Activated naive CD4-positive, alpha-beta T cell treated with anti-CD3 and anti-CD28 coated beads, Interleukin-2, amount 50 U/mL, for 72 hours (primary cell): ENCODE data around the gene ZSCAN10. TPM values are rescaled to one million over a fixed set of nuclear protein-coding genes. Genes with fewer than 3 reads are reported as not detected.
"Not testable (repeated sequence)": the region's sequence is repeated elsewhere in the genome, so short reads cannot be mapped to it uniquely, and the experiment has no call there.

ENCODE experiments used
- ATAC-seq, 2 donors: fragments of 150-1000 bp; cut with Tn5 transposase; 2 replicates each; pipeline ENCODE4 v1.10.0; 2021; ENCODE audit warnings: mild to moderate bottlenecking in 2 of 2, moderate library complexity in 2 of 2
- DNase-seq, 2 donors: peaks; one replicate each; pipeline ENCODE4 v3.0.0; 2021 to 2022; ENCODE audit warnings: low spot score in 2 of 2
- H3K27ac Mint-ChIP-seq, 2 donors: one replicate each; pipeline ENCODE4 v1.8.0; 2022; ENCODE audit warnings: mild to moderate bottlenecking in 2 of 2, mixed read lengths in 2 of 2
- H3K36me3 Mint-ChIP-seq, 2 donors: one replicate each; pipeline ENCODE4 v1.8.0; 2022; ENCODE audit warnings: mixed read lengths in 2 of 2
- H3K9me3 Mint-ChIP-seq, 2 donors: one replicate each; pipeline ENCODE4 v1.8.0; 2022; ENCODE audit warnings: mixed read lengths in 2 of 2
- total RNA-seq, 2 donors: library from RNA; stranded (reverse); gene quantifications; one replicate each; pipeline ENCODE4 v1.2.3, GENCODE V29; 2022

Gene ZSCAN10
- total RNA-seq, 2 donors from 2014 or later: 0.14 to 0.68 TPM

- DNase-seq: peak in 1 of 2 donors; percentile 57
- peak; percentile 54 to 84 for ATAC-seq
- Mint-ChIP-seq H3K27ac (no peak overlapping the region), H3K9me3 (no peaks in the 10 kb centered on the region), H3K36me3 (no peaks in the 10 kb centered on the region)
Observed at GRCh38 chr16:3095869-3096268, 3.2 kb downstream of the ZSCAN10 start.

DNA sequence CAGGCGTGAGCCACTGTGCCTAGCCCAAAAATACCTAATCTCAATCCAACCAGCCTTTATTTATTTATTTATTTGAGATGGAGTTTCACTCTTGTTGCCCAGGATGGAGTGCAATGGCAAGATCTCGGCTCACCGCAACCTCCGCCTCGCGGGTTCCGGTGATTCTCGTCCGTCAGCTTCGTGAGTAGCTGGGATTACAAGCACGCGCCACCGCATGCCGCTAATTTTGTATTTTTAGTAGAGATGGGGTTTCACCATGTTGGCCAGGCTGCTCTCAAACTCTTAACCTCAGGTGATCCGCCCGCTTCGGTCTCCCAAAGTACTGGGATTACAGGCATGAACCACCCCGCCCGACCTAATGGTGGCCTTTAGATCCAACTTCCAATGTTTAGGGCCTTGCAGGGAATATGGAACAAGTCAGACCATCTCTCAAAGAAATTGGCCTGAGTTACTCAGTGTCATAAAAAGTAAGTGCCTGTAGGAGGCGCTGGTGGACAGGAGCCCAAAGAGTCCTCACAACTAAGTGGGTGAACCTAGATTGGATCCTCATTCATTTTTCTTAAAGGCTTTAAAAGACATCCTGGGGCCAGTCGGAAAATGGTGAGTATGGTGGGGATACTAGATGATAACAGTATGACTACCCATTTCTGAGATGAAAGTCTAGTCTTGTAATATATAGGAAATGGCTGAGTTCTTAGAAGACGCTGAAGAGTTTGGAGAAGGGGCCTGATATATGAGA, 4.6 kb downstream of the ZSCAN10 start:
- Mint-ChIP-seq H3K27ac (peak overlapping the region; percentile 75 to 90), H3K36me3 (no peaks in the 10 kb centered on the region), H3K9me3 (no peaks in the 10 kb centered on the region)
- DNase-seq (peak in 1 of 2 donors; percentile 61), ATAC-seq (peak; percentile 45 to 72)

DNA sequence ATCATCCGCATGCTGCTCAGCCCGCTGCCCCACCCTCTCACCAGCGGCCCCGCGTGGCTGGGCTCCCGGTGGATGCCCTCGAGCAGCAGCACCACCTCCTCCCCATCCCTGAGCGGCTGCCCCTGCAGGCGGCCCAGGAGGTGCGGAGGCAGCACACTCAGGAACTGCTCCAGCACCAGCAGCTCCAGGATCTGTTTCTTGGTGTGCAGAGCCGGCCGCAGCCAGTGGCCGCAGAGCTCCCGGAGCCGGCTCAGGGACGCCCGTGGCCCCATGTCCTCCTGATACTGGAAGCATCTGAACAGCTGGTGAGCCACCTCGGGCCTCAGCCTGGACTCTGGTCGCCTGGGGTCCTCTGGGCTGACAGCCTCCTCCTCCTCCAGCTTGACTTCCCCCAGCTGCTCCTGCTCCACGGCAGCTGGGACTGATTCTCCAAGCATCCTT, 6.6 kb downstream of the ZSCAN10 start:
- DNase-seq (no peak), ATAC-seq (no peak)
- Mint-ChIP-seq H3K9me3 (no peaks in the 10 kb centered on the region), H3K36me3 (no peaks in the 10 kb centered on the region), H3K27ac (no peak overlapping the region)

- H3K36me3 Mint-ChIP-seq: no peaks in the 10 kb centered on the region
- peak overlapping the region in 1 of 2 donors; percentile 45 for H3K27ac Mint-ChIP-seq
- no peaks in the 10 kb centered on the region for H3K9me3 Mint-ChIP-seq
- DNase-seq: no peak
- no peak for ATAC-seq
Observed at GRCh38 chr16:3091551-3091950, 7.5 kb downstream of the ZSCAN10 start.

DNA sequence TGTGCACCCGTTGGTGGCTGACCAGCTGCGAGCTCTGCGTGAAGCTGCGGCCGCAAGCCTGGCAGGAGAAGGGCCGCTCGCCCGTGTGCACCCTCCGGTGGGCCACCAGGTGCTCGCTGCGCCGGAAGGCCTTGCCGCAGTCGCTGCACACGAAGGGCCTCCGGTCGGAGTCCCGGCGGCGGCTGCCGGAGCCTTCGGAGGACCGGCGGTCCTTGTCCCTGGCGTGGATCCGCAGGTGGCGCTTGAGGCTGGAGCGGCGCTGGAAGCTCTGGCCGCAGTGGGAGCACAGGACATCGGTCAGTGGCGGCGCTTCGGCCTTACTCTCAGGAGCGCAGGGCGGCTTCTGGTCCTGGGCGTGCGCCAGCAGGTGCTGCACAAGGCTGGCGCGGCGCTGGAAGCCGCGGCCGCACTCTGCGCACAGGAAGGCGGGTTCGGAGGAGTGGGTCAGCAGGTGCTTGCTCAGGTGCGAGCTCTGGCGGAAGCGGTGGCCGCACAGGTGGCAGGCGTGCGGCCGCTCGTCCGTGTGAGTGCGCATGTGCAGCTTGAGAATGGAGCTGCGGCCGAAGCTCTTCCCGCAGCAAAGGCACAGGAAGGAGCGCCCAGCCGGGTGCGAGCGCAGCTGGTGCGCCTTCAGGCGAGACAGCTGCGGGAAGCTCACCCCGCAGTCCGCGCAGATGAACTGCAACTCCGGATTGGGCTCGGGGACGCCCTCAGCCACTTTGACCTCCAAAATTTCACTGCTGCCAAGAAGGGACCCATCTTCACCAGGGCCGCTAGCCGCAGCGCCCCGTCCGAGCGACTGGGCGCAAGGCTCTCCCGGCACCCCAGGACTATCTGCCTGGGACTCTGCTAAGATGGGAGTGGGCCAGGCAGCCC, 9.1 kb downstream of the ZSCAN10 start:
- H3K9me3 Mint-ChIP-seq: no peaks in the 10 kb centered on the region
- no peak for DNase-seq
- no peak for ATAC-seq

GRCh38 chr16:3088925-3089716, 10.0 kb downstream of the ZSCAN10 start:
- ATAC-seq (no peak), DNase-seq (no peak)
- H3K9me3 Mint-ChIP-seq: no peaks in the 10 kb centered on the region
- H3K27ac Mint-ChIP-seq: peak overlapping the region in 1 of 2 donors; percentile 70
- H3K36me3 Mint-ChIP-seq: peaks cover 0 to under 1% of the 10 kb centered on the region in 2 donors

More for the DNA sequence above, 9.1 kb downstream of the ZSCAN10 start:
- Mint-ChIP-seq H3K36me3 (no peaks in the 10 kb centered on the region), H3K27ac (no peak overlapping the region)

DNA sequence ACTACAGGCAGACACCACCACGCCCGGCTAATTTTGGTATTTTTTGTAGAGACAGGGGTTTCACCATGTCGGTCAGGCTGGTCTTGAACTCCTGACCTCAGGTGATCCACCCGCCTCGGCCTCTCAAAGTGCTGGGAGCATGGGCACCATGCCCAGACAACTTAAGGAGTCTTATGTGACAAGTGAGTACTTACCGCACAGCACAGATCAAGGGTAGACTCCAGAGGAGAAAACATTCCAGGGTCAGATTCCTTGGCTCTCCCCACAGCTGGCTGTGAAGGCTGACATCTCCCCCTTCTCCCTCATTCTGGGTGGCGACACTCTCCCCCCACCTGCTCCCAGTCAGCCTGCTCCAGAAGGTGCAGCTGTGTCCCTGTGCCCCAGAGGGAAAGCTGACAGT, 10.6 kb downstream of the ZSCAN10 start:
- DNase-seq (no peak), ATAC-seq (no peak)
- Mint-ChIP-seq H3K9me3 (no peaks in the 10 kb centered on the region), H3K27ac (peak overlapping the region in 1 of 2 donors; percentile 70), H3K36me3 (peaks cover 0 to 5% of the 10 kb centered on the region in 2 donors)

- ATAC-seq: peak; percentile 33 to 67
- Mint-ChIP-seq H3K36me3 (peaks cover 0 to 12% of the 10 kb centered on the region in 2 donors), H3K9me3 (no peaks in the 10 kb centered on the region), H3K27ac (peak overlapping the region; percentile 70 to 89)
- DNase-seq: no peak
Observed at GRCh38 chr16:3087243-3088235, 11.6 kb downstream of the ZSCAN10 start.

GRCh38 chr16:3086596-3087242, 12.4 kb downstream of the ZSCAN10 start:
- DNase-seq: no peak
- no peaks in the 10 kb centered on the region for H3K9me3 Mint-ChIP-seq
- peak; percentile 65 to 66 for ATAC-seq
- H3K36me3 Mint-ChIP-seq: peaks cover 0 to 15% of the 10 kb centered on the region in 2 donors
- H3K27ac Mint-ChIP-seq: peak overlapping the region in 1 of 2 donors; percentile 70

GRCh38 chr16:3085868-3086595, 13.1 kb downstream of the ZSCAN10 start:
- peak overlapping the region; percentile 57 to 70 for H3K27ac Mint-ChIP-seq
- H3K36me3 Mint-ChIP-seq: peaks cover 2 to 22% of the 10 kb centered on the region in 2 donors

DNA sequence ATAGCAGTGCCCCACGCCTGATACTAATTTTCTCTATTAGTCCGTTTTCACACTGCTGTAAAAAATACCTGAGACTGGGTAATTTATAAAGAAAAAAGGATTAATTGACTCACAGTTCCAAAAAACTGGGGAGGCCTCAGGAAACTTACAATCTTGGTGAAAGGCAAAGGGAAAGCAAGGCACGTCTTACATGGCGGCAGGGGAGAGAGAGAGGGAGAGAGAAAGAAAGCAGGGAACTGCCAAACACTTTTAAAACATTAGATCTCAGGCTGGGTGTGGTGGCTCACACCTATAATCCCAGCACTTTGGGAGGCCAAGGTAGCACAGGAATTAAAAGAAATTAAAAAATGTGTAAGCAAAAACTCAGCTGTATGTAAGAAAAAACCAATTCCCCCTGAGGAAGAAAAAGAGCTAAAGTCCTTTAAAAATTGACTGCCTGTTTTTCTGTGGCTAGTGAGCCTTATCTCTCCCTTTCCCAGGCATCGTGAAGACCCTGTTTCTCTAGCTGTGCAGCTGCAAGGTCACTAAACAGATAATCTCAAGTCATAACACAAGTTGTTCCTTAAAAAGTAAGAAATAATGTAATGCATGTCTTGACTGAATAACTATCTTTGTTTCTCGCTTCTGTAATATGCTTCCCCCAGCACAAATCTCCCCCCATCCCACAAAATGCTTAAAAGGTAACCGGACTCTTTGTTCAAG, 14.0 kb downstream of the ZSCAN10 start:
- DNase-seq (no peak), ATAC-seq (no peak)
- Mint-ChIP-seq H3K27ac (peak overlapping the region in 1 of 2 donors; percentile 48), H3K36me3 (peaks cover 7 to 31% of the 10 kb centered on the region in 2 donors), H3K9me3 (peaks cover 0 to 5% of the 10 kb centered on the region in 2 donors)

More at GRCh38 chr16:3085868-3086595, 13.1 kb downstream of the ZSCAN10 start:
- H3K9me3 Mint-ChIP-seq: peaks cover 0 to under 1% of the 10 kb centered on the region in 2 donors
- ATAC-seq (no peak), DNase-seq (no peak)

- Mint-ChIP-seq H3K36me3 (peaks cover 7 to 37% of the 10 kb centered on the region in 2 donors), H3K27ac (no peak overlapping the region), H3K9me3 (peaks cover 0 to 11% of the 10 kb centered on the region in 2 donors)
- ATAC-seq (no peak), DNase-seq (no peak)
Observed at GRCh38 chr16:3084491-3084890, 14.6 kb downstream of the ZSCAN10 start.

GRCh38 chr16:3083408-3083807, 15.7 kb downstream of the ZSCAN10 start:
- H3K27ac Mint-ChIP-seq: not testable (repeated sequence)

DNA sequence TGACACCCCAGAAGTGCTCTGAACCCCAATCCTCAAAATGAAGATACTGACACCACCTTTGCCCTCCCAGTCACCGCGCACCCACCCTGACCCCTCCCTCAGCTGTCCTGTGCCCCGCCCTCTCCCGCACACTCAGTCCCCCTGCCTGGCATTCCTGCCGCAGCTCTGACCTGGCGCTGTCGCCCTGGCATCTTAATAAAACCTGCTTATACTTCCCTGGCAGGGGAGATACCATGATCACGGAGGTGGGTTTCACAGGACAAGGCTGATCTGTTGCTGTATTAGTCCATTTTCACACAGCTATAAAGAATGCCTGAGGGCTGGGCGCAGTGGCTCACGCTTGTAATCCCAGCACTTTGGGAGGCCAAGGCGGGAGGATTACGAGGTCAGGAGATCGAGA, 17.1 kb downstream of the ZSCAN10 start:
- Mint-ChIP-seq H3K9me3 (peaks cover 0 to 24% of the 10 kb centered on the region in 2 donors), H3K27ac (peak overlapping the region in 1 of 2 donors; percentile 94), H3K36me3 (peaks cover 20 to 61% of the 10 kb centered on the region in 2 donors)
- DNase-seq, ATAC-seq: not testable (repeated sequence)

More at GRCh38 chr16:3083408-3083807, 15.7 kb downstream of the ZSCAN10 start:
- Mint-ChIP-seq H3K36me3 (peaks cover 12 to 47% of the 10 kb centered on the region in 2 donors), H3K9me3 (peaks cover 0 to 15% of the 10 kb centered on the region in 2 donors)
- DNase-seq, ATAC-seq: not testable (repeated sequence)
